Measurements from ENCODE around the gene PRR3. TPM values are rescaled to one million over a fixed set of nuclear protein-coding genes. Genes with fewer than 3 reads are reported as not detected.

Gene PRR3
- total RNA-seq, 2 donors from 2014 or later: 2.3 to 3.7 TPM

GRCh38 chr6:30611150-30611855, 54.2 kb downstream of the PRR3 start:
- TF ChIP-seq CTCF (IDR thresholded peaks at IDR 0.05): no peak
- Histone ChIP-seq H3K4me1 (peaks cover 0 to 54% of the 10 kb centered on the region in 2 donors), H3K36me3 (peaks cover 40% of the 10 kb centered on the region)

GRCh38 chr6:30611856-30612194, 54.7 kb downstream of the PRR3 start:
- H3K36me3 ChIP-seq: peaks cover 40% of the 10 kb centered on the region
- H3K4me3 ChIP-seq: no peak overlapping the region
- no peak for DNase-seq (ENCODE audit: low spot score)
- no peaks in the 10 kb centered on the region for H3K9me3 ChIP-seq
- peaks cover 0 to 54% of the 10 kb centered on the region in 2 donors for H3K4me1 ChIP-seq
- H3K27ac ChIP-seq: no peak overlapping the region
- H3K27me3 ChIP-seq: no peaks in the 10 kb centered on the region
- no peak for TF ChIP-seq CTCF (IDR thresholded peaks at IDR 0.05)

More at GRCh38 chr6:30611150-30611855, 54.2 kb downstream of the PRR3 start:
- Histone ChIP-seq H3K9me3 (no peaks in the 10 kb centered on the region), H3K27ac (no peak overlapping the region), H3K4me3 (no peak overlapping the region), H3K27me3 (no peaks in the 10 kb centered on the region)
- DNase-seq (ENCODE audit: low spot score): no peak

- peak in 1 of 2 donors; percentile 41 for TF ChIP-seq CTCF (IDR thresholded peaks at IDR 0.05)
- no peak for DNase-seq (ENCODE audit: low spot score)
- Histone ChIP-seq H3K27ac (peak overlapping the region; percentile 25 to 97), H3K36me3 (peaks cover 38% of the 10 kb centered on the region), H3K9me3 (no peaks in the 10 kb centered on the region), H3K4me1 (peaks cover 0 to 54% of the 10 kb centered on the region in 2 donors), H3K27me3 (no peaks in the 10 kb centered on the region), H3K4me3 (no peak overlapping the region)
These were observed 55.1 kb downstream of the PRR3 start for GRCh38 chr6:30612213-30612612.

GRCh38 chr6:30612687-30613248, 55.7 kb downstream of the PRR3 start:
- peak overlapping the region; percentile 25 to 97 for H3K27ac ChIP-seq
- DNase-seq (ENCODE audit: low spot score): no peak
- peaks cover 32% of the 10 kb centered on the region for H3K36me3 ChIP-seq
- no peak for TF ChIP-seq CTCF (IDR thresholded peaks at IDR 0.05)
- no peak overlapping the region for H3K4me3 ChIP-seq
- H3K27me3 ChIP-seq: no peaks in the 10 kb centered on the region
- H3K9me3 ChIP-seq: no peaks in the 10 kb centered on the region
- peaks cover 0 to 54% of the 10 kb centered on the region in 2 donors for H3K4me1 ChIP-seq

MicroRNAs encoded within 50 kb of the gene (microRNA counts, 767-probe panel; counts per million panel counts)
- 0 counts per million in 2 donors for microRNA hsa-miR-877-5p

Small RNA genes within 50 kb of the gene (microRNA-seq; reads per million reads assigned to microRNA genes)
- 59.4 to 68.0 reads per million in 2 donors for gene MIR877 (ENCODE audit: borderline number of aligned reads in 2 of 2, borderline replicate concordance in 1 of 2)

Other genes starting within 250 kb of the PRR3 start
- gene TRIM39, start 230.4 kb upstream of the PRR3 start, total RNA-seq: 10 to 100 TPM in 1 of 2 donors, 1 to 10 TPM in 1; 9.2 to 12.2 TPM
- 10 to 100 TPM; 46.6 to 54.1 TPM for gene RPP21, start 212.1 kb upstream of the PRR3 start, total RNA-seq
- gene HLA-E, start 67.8 kb upstream of the PRR3 start, total RNA-seq: 100 to 1,000 TPM; 216 to 400 TPM
- 10 to 100 TPM in 1 of 2 donors, 1 to 10 TPM in 1; 7.9 to 16.4 TPM for gene GNL1, start 806 bp upstream of the PRR3 start, total RNA-seq
- 10 to 100 TPM; 33.9 to 41.3 TPM for gene ABCF1, start 14.1 kb downstream of the PRR3 start, total RNA-seq
- gene PPP1R10, start 59.9 kb downstream of the PRR3 start, total RNA-seq: 10 to 100 TPM; 18.4 to 20.6 TPM
- 10 to 100 TPM; 65.6 to 87.7 TPM for gene MRPS18B, start 60.5 kb downstream of the PRR3 start, total RNA-seq
- gene ATAT1, start 69.6 kb downstream of the PRR3 start, total RNA-seq: 1 to 10 TPM; 1.6 to 1.8 TPM
- gene C6orf136, start 89.8 kb downstream of the PRR3 start, total RNA-seq: 10 to 100 TPM; 28.3 to 29.4 TPM
- 10 to 100 TPM; 13.7 to 23.6 TPM for gene DHX16, start 115.7 kb downstream of the PRR3 start, total RNA-seq
- 10 to 100 TPM; 17.5 to 33.2 TPM for gene PPP1R18, start 129.3 kb downstream of the PRR3 start, total RNA-seq
- gene NRM, start 133.7 kb downstream of the PRR3 start, total RNA-seq: 1 to 10 TPM; 2.2 to 4.2 TPM
- gene MDC1, start 160.0 kb downstream of the PRR3 start, total RNA-seq: 10 to 100 TPM in 1 of 2 donors, 1 to 10 TPM in 1; 6.7 to 12.3 TPM
- gene TUBB, start 163.1 kb downstream of the PRR3 start, total RNA-seq: 100 to 1,000 TPM; 121 to 236 TPM
- gene FLOT1, start 185.4 kb downstream of the PRR3 start, total RNA-seq: 100 to 1,000 TPM; 157 to 167 TPM
- 100 to 1,000 TPM in 1 of 2 donors, 10 to 100 TPM in 1; 43.6 to 144 TPM for gene IER3, start 187.3 kb downstream of the PRR3 start, total RNA-seq